GM12874 (cell line): Measurements from ENCODE around the gene ZNF366.

Experiments used
- CTCF ChIP-seq: IDR thresholded peaks from 2 replicates; pipeline ENCODE4 v1.5.1; 2011; ENCODE audit warnings: low read depth, mild to moderate bottlenecking, control low read depth, low read length, moderate library complexity; ENCODE audit not compliant: insufficient read depth

Gene ZNF366

DNA sequence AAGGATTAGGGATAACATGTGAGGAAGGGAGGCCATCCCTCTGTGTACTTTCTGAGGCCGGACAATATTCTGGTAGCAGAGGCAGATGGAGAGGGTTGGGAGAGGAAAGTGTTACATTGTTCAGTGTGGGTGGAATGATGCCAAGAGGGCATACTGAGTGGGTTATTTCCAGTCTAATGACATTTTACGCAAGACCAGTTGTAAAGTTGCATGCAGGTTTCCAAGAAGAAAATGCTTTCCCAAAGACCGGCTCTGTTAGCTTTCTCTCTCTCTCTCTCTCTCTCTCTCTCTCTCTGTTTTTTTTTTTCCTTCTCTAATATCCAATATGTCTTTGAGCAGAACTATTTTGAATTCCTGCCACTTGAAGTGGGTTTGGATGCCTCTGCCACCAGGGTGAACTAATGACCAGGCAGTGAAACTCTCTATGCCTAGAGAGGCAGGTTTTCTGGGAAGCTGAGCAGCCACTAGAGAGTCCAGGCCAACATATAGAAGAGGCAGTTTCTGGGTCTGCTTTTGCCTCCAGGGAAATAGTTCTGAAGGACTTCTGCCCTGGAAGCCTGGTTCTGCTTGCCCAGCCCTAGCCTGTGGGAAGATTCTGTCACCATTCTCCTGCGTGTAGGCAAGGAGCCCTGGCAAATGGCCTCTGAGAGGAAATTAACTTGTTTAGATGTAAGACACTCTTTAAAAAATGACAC lies 24.4 kb upstream of the ZNF366 start:
- TF ChIP-seq CTCF, result no peak

- TF ChIP-seq CTCF, result no peak
Measured at GRCh38 chr5:72530196-72530595, 23.0 kb upstream of the ZNF366 start.

GRCh38 chr5:72529383-72529782 lies 22.2 kb upstream of the ZNF366 start:
- no peak for TF ChIP-seq CTCF

DNA sequence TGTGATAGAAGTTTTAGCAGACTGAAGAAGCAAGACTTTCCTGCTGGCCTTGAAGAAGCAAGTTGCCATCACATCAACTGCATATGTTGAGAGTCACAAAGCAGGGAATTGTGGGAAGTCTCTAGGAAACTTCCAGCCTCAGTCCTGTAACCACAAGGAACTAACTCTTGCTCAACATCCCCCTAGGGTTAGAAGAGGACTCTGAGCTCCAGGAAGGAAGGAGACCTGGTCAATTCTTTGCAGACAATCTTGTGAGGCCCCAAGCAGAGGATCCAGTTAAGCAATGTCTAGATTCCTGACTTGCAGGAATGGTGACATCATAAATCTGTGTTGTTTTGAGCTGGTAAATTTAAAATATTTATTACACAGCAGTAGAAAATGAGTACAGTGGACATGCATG lies 18.6 kb upstream of the ZNF366 start:
- TF ChIP-seq CTCF, result no peak

DNA sequence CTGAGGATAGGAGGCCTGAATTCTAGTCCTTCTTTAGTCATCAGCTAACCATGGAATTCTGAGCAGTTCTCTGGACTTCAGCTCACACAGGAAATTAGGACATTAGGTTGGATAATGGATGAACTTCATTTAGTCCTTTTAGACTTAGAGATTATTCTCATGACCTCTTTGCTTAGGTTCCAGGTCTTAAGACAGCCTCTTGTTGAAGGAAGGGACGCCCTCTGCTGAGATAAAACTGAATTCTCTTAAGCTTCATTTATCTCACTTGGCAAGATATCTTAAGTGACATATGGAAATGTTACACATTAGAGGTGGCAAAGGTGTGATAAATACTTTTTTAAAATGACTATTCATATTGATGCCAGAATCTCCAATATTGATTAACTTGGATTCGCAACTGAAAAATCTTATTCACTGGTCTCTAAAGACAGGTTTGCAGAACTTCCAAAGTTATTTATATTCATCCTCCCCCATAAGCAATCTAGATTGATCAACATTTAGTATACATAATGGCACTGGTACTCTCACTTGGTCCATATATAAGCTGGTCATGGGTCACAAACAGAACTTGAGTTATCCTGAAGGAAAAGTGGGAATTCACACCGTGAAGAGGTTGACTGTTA lies 16.9 kb upstream of the ZNF366 start:
- peak; percentile 47; the same call in 1 of the 2 replicates for TF ChIP-seq CTCF

GRCh38 chr5:72522607-72523006 lies 15.4 kb upstream of the ZNF366 start:
- no peak for TF ChIP-seq CTCF

GRCh38 chr5:72519111-72519510 lies 11.9 kb upstream of the ZNF366 start:
- no peak for TF ChIP-seq CTCF
